GM12864 (cell line): Measurements from ENCODE around the gene PLPPR3.

Source experiments
- DNase-seq: peaks from one replicate; pipeline ENCODE4 v3.0.0-alpha.2; 2011; ENCODE audit warnings: low read depth
- H3K4me3 ChIP-seq: 2 replicates; pipeline ENCODE4 v1.5.1; 2011; ENCODE audit warnings: mild to moderate bottlenecking, low read depth, low read length, control low read depth
- TF ChIP-seq, protein P1 (sequence below): IDR thresholded peaks from 2 replicates; pipeline ENCODE4 v1.5.1; 2011; ENCODE audit warnings: low read depth, mild to moderate bottlenecking, moderate library complexity, low read length, control low read depth, inconsistent platforms; ENCODE audit errors: missing control alignments

The PLPPR3 gene

GRCh38 chr19:867855-868457 is 46.2 kb upstream of the PLPPR3 start:
- TF ChIP-seq, protein P1, sequence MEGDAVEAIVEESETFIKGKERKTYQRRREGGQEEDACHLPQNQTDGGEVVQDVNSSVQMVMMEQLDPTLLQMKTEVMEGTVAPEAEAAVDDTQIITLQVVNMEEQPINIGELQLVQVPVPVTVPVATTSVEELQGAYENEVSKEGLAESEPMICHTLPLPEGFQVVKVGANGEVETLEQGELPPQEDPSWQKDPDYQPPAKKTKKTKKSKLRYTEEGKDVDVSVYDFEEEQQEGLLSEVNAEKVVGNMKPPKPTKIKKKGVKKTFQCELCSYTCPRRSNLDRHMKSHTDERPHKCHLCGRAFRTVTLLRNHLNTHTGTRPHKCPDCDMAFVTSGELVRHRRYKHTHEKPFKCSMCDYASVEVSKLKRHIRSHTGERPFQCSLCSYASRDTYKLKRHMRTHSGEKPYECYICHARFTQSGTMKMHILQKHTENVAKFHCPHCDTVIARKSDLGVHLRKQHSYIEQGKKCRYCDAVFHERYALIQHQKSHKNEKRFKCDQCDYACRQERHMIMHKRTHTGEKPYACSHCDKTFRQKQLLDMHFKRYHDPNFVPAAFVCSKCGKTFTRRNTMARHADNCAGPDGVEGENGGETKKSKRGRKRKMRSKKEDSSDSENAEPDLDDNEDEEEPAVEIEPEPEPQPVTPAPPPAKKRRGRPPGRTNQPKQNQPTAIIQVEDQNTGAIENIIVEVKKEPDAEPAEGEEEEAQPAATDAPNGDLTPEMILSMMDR, result no peak
- no peak overlapping the region for H3K4me3 ChIP-seq
- no peak for DNase-seq

- no peak for DNase-seq
- H3K4me3 ChIP-seq, result no peak overlapping the region
- TF ChIP-seq, protein P1, result no peak
Measured at GRCh38 chr19:867301-867793, 45.6 kb upstream of the PLPPR3 start.

DNA sequence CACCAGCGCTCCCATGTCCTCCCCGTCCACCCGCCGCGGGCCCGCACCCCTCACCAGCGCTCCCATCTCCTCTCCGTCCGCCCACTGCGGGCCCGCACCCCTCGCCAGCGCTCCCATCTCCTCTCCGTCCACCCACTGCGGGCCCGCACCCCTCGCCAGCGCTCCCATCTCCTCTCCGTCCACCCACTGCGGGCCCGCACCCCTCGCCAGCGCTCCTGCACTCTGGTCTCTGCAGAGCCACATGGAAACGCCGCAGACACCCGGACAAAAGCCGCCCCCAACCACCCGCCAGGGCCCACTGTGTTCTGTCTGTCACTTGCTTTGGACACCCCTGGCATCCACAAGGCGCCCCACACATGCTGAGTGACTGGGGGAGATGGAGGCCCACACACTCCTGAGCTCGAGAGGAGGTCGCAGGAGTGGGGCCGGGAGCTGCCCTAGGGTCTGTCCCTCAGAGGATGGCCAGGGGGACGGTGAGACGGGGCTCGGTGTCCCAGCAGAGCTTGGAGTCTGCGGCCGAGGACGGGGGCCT is 45.1 kb upstream of the PLPPR3 start:
- TF ChIP-seq, protein P1, result no peak
- no peak for DNase-seq

GRCh38 chr19:863315-863620 is 41.5 kb upstream of the PLPPR3 start:
- TF ChIP-seq, protein P1, result no peak
- H3K4me3 ChIP-seq, result no peak overlapping the region
- DNase-seq, result no peak

More for the DNA sequence above, 45.1 kb upstream of the PLPPR3 start:
- H3K4me3 ChIP-seq, result no peak overlapping the region

DNA sequence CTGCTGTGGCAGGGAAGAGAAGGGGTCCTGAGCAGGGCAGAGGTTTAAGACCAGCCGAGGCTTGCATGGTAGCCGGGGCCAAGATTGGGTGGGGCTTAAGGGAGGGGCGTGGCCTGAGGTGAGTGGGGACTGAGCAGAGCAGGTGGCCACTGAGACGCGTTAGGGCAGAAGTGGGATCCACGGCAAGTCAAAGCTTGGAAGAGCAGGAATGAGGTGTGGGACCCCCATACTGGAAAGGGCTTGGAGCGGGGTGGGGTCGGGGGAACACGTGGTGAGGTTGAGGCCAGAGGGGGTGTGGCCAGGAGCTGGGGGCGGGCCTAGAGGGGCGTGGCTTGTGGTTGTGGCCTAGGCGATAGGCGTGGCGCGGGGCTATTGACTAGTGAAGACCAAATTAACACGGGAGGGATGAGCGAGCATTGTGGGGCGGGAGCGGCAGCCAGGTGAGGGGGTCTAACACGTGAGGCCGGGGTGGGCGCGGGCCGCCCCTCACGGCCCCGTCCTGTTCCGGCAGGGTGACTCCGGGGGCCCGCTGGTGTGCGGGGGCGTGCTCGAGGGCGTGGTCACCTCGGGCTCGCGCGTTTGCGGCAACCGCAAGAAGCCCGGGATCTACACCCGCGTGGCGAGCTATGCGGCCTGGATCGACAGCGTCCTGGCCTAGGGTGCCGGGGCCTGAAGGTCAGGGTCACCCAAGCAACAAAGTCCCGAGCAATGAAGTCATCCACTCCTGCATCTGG is 41.0 kb upstream of the PLPPR3 start:
- no peak for DNase-seq
- TF ChIP-seq, protein P1, result no peak
- H3K4me3 ChIP-seq, result peak overlapping the region; percentile 11; the same call in 1 of the 2 replicates

GRCh38 chr19:861756-862580 is 40.2 kb upstream of the PLPPR3 start:
- TF ChIP-seq, protein P1, result no peak
- peak; percentile 49 for DNase-seq
- no peak overlapping the region for H3K4me3 ChIP-seq
